MCF 10A (cell line): ENCODE measurements around the gene PTGER4. TPM values are rescaled to one million over a fixed set of nuclear protein-coding genes. Genes with fewer than 3 reads are reported as not detected.

ENCODE experiments used
- BruUV-seq: library from RNA; stranded (reverse); fragments of 400-500 nt; replicated peaks from 2 replicates; lab custom pipeline; 2021; lab: Mats Ljungman, UMichigan
- CTCF ChIA-PET: fragments of 300-600 bp; sonication (Branson Sonifier 250); formaldehyde crosslinking; extraction: SDS; loops from one replicate; lab custom pipeline; 2021; ENCODE audit warnings: antibody characterized with exemption, inconsistent platforms; lab: Yijun Ruan, JAX
- POLR2A ChIA-PET: fragments of 300-600, 350-650 bp; sonication (Branson Sonifier 250); formaldehyde crosslinking; extraction: SDS; loops from one replicate; lab custom pipeline; 2020; ENCODE audit warnings: antibody characterized with exemption, inconsistent platforms; lab: Yijun Ruan, JAX
- DNase-seq: peaks from one replicate; pipeline ENCODE4 v3.0.0-alpha.2; 2018; ENCODE audit not compliant: unreplicated experiment
- H3K27ac Mint-ChIP-seq: one replicate; pipeline ENCODE4 v1.8.0; 2022; ENCODE audit warnings: mild to moderate bottlenecking, low read depth, mixed read lengths; ENCODE audit not compliant: unreplicated experiment
- H3K27me3 Mint-ChIP-seq: one replicate; pipeline ENCODE4 v1.8.0; 2022; ENCODE audit warnings: mixed read lengths; ENCODE audit not compliant: insufficient read depth, unreplicated experiment
- H3K36me3 Mint-ChIP-seq: one replicate; pipeline ENCODE4 v1.8.0; 2022; ENCODE audit warnings: mild to moderate bottlenecking, moderate library complexity, mixed read lengths; ENCODE audit not compliant: insufficient read depth, unreplicated experiment
- H3K4me1 Mint-ChIP-seq: one replicate; pipeline ENCODE4 v1.8.0; 2022; ENCODE audit warnings: mixed read lengths; ENCODE audit not compliant: insufficient read depth, unreplicated experiment
- H3K4me3 Mint-ChIP-seq: one replicate; pipeline ENCODE4 v1.8.0; 2022; ENCODE audit warnings: mild to moderate bottlenecking, moderate library complexity, mixed read lengths; ENCODE audit not compliant: unreplicated experiment
- H3K9me3 Mint-ChIP-seq: one replicate; pipeline ENCODE4 v1.8.0; 2022; ENCODE audit warnings: mixed read lengths; ENCODE audit not compliant: unreplicated experiment
- intact Hi-C: fragments of 100-400 bp; cut with micrococcal nuclease; formaldehyde crosslinking; loops from 2 replicates; pipeline ENCODE4 v1.14.1; 2022
- total RNA-seq: library from RNA; stranded (reverse); gene quantifications from 2 replicates; pipeline ENCODE4 v1.2.3, GENCODE V29; 2022
- TF ChIP-seq, protein P1 (sequence below): fragments of 200-600 bp; IDR thresholded peaks from one replicate; pipeline ENCODE4 v1.8.0; 2022; ENCODE audit warnings: antibody characterized with exemption, mild to moderate bottlenecking; ENCODE audit not compliant: unreplicated experiment

The PTGER4 gene
- total RNA-seq, 1 experiment from 2014 or later: 2.5 TPM

DNA sequence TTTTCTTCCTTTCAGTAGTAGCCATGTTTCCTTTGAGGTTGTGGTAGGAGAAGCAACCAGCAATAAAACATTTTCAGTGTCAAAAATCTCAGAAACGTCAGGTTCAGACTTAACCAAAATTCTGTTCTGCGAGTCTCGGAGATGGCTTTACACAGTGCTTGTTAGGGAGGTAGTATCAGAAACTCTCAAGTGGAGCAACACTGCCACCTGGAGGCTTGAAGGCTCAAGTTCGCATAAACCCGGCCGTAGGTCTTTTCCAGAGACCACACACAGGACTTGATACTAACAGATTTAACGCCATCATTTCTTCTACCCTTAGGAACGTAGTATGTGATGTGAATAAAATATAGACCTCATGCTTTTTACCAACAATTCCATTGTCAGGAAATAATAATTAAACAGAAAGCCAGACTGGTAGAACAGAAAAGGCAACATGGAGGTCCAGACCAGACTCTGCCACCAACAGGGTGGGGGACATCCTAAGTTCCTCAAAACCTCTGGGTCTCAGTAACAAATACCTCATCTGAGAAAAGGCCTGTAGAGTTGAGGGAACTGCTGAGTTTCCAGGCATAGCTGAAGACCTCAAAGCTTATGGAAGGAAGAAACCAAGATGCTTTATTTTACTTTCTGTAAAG, 8.5 kb downstream of the PTGER4 start:
- TF ChIP-seq, protein P1, sequence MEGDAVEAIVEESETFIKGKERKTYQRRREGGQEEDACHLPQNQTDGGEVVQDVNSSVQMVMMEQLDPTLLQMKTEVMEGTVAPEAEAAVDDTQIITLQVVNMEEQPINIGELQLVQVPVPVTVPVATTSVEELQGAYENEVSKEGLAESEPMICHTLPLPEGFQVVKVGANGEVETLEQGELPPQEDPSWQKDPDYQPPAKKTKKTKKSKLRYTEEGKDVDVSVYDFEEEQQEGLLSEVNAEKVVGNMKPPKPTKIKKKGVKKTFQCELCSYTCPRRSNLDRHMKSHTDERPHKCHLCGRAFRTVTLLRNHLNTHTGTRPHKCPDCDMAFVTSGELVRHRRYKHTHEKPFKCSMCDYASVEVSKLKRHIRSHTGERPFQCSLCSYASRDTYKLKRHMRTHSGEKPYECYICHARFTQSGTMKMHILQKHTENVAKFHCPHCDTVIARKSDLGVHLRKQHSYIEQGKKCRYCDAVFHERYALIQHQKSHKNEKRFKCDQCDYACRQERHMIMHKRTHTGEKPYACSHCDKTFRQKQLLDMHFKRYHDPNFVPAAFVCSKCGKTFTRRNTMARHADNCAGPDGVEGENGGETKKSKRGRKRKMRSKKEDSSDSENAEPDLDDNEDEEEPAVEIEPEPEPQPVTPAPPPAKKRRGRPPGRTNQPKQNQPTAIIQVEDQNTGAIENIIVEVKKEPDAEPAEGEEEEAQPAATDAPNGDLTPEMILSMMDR: peak; percentile 77
- H3K27me3 Mint-ChIP-seq: no peaks in the 10 kb centered on the region
- CTCF ChIA-PET: interaction anchor here (0.6 to 6.3 kb wide), 16 partner anchors 8 to 1108 kb away, joined by 3 to 81 read pairs (median 3); partner anchors contain the start of gene PTGER4
- POLR2A ChIA-PET: interaction anchor here (1.1 to 1.2 kb wide), 2 partner anchors 99 to 972 kb away, joined by 3 to 4 read pairs; no protein-coding TSS in a partner anchor
- peak; percentile 90 for DNase-seq
- no peaks in the 10 kb centered on the region for H3K9me3 Mint-ChIP-seq
- BruUV-seq: no TSS peak
- H3K36me3 Mint-ChIP-seq: peaks cover 9% of the 10 kb centered on the region
- H3K4me1 Mint-ChIP-seq: peaks cover 43% of the 10 kb centered on the region
- no peak overlapping the region for H3K4me3 Mint-ChIP-seq
- H3K27ac Mint-ChIP-seq: no peak overlapping the region
- intact Hi-C loops: loop anchor here (1.0 to 10.0 kb wide), 11 partner anchors 181 to 1110 kb away; no protein-coding TSS in a partner anchor

DNA sequence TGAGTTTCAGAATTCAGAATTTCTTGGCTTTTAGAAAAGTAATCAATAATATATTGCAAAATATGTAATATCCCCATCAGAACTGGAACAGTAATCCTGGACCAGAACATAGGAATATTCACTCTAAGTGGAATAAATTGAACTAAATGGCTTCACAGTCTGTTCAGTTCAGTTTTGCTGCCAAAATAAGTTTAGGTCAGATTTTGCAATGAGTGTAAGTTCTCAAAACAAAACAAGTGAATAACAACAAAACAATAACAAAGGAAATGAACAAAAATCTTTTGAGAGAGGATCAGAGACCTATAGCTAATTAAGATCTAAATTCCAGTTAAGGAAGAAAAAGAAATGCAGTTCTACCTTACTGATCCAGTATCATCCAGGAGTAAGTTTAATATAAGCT, 9.3 kb downstream of the PTGER4 start:
- TF ChIP-seq, protein P1: no peak
- Mint-ChIP-seq H3K27me3 (no peaks in the 10 kb centered on the region), H3K4me3 (no peak overlapping the region), H3K36me3 (peaks cover 9% of the 10 kb centered on the region), H3K9me3 (no peaks in the 10 kb centered on the region), H3K4me1 (peaks cover 37% of the 10 kb centered on the region), H3K27ac (no peak overlapping the region)
- ChIA-PET POLR2A (interaction anchor here (0.6 to 1.3 kb wide), 5 partner anchors 11 to 973 kb away, joined by 3 to 4 read pairs (median 4); no protein-coding TSS in a partner anchor), CTCF (interaction anchor here (0.6 to 6.3 kb wide), 21 partner anchors 9 to 1108 kb away, joined by 3 to 81 read pairs (median 3); partner anchors contain the start of gene PTGER4)
- intact Hi-C loops: loop anchor here (1.0 to 10.0 kb wide), 12 partner anchors 47 to 1111 kb away; no protein-coding TSS in a partner anchor
- BruUV-seq: TSS peak; percentile 71
- DNase-seq: no peak

DNA sequence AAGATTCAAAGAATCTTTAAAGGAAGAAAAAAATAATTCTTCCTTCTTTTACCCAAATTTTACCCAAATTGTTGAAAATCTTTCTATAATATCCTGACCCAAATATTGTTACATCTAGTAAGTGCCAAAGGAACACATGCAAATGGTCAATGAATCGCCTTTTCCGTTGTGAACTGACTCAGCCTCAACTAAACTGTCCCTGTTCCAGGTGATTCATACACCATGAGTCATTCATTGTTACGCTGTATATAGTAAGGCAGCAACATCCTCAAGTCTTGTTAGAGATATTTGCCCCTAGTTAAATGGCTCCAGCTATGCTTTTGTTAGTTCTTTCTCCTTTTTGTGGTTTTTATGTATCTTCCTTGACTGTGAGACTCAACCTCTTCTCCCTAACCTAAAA, 9.7 kb downstream of the PTGER4 start:
- Mint-ChIP-seq H3K4me1 (peaks cover 33% of the 10 kb centered on the region), H3K36me3 (peaks cover 9% of the 10 kb centered on the region), H3K9me3 (no peaks in the 10 kb centered on the region), H3K27ac (no peak overlapping the region), H3K27me3 (no peaks in the 10 kb centered on the region), H3K4me3 (no peak overlapping the region)
- TF ChIP-seq, protein P1: no peak
- no TSS peak for BruUV-seq
- DNase-seq: peak; percentile 95
- POLR2A ChIA-PET: interaction anchor here (0.6 to 1.3 kb wide), 7 partner anchors 12 to 973 kb away, joined by 3 to 5 read pairs (median 4); no protein-coding TSS in a partner anchor
- intact Hi-C loops: loop anchor here (1.0 to 10.0 kb wide), 6 partner anchors 47 to 1087 kb away; no protein-coding TSS in a partner anchor
- CTCF ChIA-PET: interaction anchor here (0.6 to 6.3 kb wide), 15 partner anchors 9 to 1102 kb away, joined by 3 to 81 read pairs (median 3); partner anchors contain the start of gene PTGER4

DNA sequence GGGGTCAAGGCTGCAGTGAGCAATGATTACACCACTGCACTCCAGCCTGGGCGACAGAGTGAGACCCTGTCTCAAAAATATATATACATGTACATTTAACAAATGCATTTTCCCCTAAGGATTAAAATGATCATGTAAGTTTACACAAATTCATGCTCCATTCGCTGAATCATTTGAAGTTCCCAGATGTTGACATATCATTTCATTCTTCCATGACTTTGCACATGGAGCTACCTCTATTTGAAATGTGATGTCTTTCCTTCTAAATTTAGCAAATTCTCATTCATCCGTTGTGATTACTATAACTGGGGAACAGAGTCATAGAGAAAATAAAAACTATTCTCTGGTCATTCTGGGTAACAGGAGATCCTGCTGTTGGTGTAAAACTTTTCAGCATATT, 10.6 kb downstream of the PTGER4 start:
- H3K4me1 Mint-ChIP-seq: peaks cover 28% of the 10 kb centered on the region
- TF ChIP-seq, protein P1: no peak
- ChIA-PET CTCF (interaction anchor here (0.6 to 6.3 kb wide), 10 partner anchors 10 to 1108 kb away, joined by 3 to 81 read pairs (median 4); partner anchors contain the start of gene PTGER4), POLR2A (interaction anchor here (0.6 to 1.3 kb wide), 6 partner anchors 14 to 975 kb away, joined by 3 to 5 read pairs (median 4); no protein-coding TSS in a partner anchor)
- no TSS peak for BruUV-seq
- H3K4me3 Mint-ChIP-seq: no peak overlapping the region
- H3K9me3 Mint-ChIP-seq: no peaks in the 10 kb centered on the region
- H3K36me3 Mint-ChIP-seq: peaks cover 9% of the 10 kb centered on the region
- no peak for DNase-seq
- H3K27me3 Mint-ChIP-seq: no peaks in the 10 kb centered on the region
- no peak overlapping the region for H3K27ac Mint-ChIP-seq
- intact Hi-C loops: no loop called here
